Stimulated activated CD8-positive, alpha-beta memory T cell treated with anti-CD3 and anti-CD28 coated beads, Interleukin-4, amount 100 ng/mL, for 4 hours (primary cell): ENCODE measurements around the gene INPP4B.

Source experiments
- DNase-seq, 2 donors: peaks; one replicate each; pipeline ENCODE4 v3.0.0-alpha.2; 2020; ENCODE audit warnings: low read depth in 2 of 2, low spot score in 1 of 2

INPP4B gene

GRCh38 chr4:142040043-142040442, 806.1 kb downstream of the INPP4B start:
- DNase-seq, result no peak

GRCh38 chr4:142036795-142037583, 809.1 kb downstream of the INPP4B start:
- no peak for DNase-seq

DNA sequence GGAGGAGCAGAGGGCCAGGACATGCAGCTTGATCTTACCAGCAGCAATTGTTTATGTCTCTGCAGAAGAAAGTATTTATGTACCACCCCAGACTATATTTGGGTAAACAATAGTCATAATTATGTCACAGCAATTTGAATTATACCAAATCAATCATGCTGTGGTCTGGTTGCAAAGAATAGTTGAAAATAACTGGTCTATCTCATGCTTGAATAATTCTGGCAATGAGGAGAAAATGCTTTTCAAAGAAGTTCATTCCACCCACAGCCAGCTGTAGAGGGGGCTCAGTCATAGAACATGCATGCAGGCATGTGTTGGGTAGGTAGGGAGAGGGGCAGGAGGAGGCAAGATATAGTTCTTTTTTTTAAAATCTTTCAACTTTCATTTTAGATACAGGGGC, 810.5 kb downstream of the INPP4B start:
- no peak for DNase-seq

GRCh38 chr4:142034101-142034500, 812.0 kb downstream of the INPP4B start:
- DNase-seq, result no peak

DNA sequence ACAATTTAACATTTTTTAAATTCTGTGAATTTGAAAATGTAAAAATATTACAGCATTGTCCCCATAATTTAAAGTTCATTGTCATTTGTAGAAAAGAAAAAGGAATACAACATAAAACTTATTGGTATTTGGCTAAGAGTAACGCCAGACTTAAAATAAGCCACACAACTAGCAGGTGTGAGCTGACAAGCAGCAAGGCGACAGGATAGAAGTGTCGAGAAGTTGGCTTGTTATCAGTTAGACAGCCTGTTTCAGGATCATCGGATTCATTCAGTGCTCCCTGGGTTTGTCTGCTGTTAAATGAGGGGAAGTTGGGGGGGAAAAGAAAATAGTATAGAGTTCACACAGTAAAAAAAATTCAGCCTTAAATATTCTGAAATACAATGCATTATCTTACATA, 816.1 kb downstream of the INPP4B start:
- DNase-seq, result no peak

DNA sequence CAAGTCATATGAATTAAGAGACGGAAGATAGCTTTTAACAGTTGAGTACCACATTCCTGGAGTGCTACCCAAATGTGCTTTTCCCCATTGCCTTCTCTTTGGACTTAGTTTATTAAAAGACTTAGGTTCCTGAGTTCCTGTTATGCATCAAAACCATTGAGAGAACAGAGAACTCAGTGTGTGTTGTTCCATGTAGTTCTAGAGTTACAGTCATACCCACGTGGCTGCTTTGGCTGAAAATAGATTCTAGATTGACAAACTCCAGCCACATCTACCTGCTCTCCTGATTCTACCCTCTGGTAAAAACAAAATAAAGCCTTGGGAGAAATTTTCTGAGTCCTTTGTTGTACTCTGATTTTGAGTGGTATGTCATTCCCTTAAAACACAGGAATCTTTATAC, 824.3 kb downstream of the INPP4B start:
- DNase-seq, result no peak

- no peak for DNase-seq
Measured at GRCh38 chr4:142021181-142021580, 824.9 kb downstream of the INPP4B start.

GRCh38 chr4:142016031-142016430, 830.1 kb downstream of the INPP4B start:
- DNase-seq, result no peak

DNA sequence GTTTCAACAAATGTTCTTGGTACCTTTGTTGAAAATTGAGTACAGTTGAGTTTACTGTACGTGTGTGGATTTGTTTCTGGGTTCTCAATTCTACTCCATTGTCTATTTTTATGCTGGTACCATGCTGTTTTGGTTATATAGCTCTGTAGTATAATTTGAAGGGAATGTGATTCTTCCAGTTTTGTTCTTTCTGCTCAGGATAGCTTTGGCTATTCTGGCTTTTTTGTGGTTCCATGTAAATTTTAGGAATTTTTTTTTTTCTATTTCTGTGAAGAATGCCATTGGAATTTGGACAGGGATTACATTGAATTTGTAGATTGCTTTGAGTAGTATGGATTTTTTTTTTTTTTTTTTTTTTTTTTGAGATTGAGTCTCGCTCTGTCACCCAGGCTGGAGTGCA, 836.4 kb downstream of the INPP4B start:
- DNase-seq, result no peak

DNA sequence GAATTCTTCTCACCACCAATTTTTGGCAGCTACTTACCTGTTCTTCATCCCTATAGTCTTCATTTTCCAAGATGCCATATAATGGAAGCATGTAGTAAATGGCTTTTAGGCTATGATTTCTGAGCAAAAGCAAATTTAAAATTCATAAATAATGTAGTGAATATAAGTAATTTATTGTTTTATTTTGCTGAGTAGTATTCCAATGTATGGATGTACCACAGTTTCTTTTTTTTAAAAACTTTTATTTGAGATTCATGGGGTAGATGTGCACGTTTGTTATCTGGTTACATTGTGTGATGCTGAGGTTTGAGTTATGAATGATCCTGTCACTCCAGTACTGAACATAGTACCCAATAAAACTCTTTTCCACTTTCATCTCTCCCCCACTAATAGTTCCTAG, 840.6 kb downstream of the INPP4B start:
- no peak for DNase-seq

DNA sequence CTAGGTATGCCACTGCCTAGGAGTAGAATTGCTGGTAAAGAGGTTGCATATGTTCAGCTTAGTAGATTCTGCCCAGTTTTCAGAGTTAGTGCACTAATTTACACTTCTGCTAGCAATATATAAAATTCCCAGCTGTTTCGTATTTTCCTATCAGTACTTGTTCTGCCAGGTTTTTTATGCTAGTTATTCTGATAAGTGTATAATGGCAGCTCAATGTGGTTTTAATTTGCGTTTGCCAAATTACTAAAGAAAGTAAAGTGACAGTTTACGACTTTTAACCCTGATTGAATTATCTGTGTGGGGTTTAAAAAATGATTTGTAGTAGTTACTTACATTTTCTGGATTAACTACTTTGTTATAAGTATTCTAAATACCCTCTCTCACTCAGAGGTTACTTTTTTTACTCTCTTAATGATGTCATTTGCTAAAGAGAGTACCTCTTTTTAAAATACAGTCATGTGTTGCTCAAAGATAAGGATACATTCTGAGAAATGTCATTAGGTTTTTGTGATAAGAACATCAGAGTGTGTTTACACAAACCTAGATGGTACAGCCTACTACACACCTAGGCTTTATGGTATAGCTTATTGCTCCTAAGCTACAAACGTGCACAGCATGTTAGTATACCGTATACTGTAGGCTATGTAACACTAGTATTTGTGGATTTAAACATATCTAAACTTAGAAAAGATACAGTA, 846.5 kb downstream of the INPP4B start:
- no peak for DNase-seq

GRCh38 chr4:141995056-141995455, 851.0 kb downstream of the INPP4B start:
- no peak for DNase-seq

DNA sequence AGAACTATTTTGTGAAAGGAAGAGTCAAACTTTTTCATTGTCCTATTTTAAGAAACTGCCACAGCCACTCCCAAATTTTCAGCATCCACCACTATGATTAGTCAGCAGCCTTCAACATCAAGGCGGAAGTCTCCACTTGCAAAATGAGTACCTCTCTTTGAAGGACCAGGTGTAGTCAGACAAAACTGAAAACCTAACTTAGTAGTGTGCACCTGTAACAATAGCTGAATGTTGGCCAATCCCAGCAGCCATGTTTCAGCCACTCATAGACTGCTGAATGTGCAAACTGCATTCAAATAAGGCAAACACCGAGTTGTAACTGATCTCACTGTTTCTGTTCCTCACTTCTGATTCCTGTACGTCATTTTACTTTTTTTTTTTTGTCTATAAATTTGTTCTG, 868.7 kb downstream of the INPP4B start:
- DNase-seq, result no peak
